ENCODE measurements around the gene IKZF5. TPM values are rescaled to one million over a fixed set of nuclear protein-coding genes. Genes with fewer than 3 reads are reported as not detected.

The IKZF5 gene
- total RNA-seq, 1 donor from 2014 or later = 9.6 TPM

GRCh38 chr10:123042708-123043408, 34.3 kb upstream of the IKZF5 start:
- H3K27ac ChIP-seq = no peak overlapping the region
- intact Hi-C loops (cut with DNase I) = no loop called here
- DNase-seq (ENCODE audit: extremely low spot score in 2 of 2) = no peak
- no peaks in the 10 kb centered on the region for H3K27me3 ChIP-seq
- H3K9me3 ChIP-seq = no peaks in the 10 kb centered on the region
- no peaks in the 10 kb centered on the region for H3K4me1 ChIP-seq
- no peak overlapping the region for H3K4me3 ChIP-seq
- H3K36me3 ChIP-seq = peaks cover 0 to 10% of the 10 kb centered on the region in 2 donors
- TF ChIP-seq POLR2AphosphoS5 (IDR thresholded peaks at IDR 0.05; ENCODE audit: insufficient read depth in 1 of 2, low read depth in 1 of 2) (no peak), POLR2A (IDR thresholded peaks at IDR 0.05) (no peak), CTCF (IDR thresholded peaks at IDR 0.05) (no peak)

- H3K36me3 ChIP-seq = peaks cover 0 to 22% of the 10 kb centered on the region in 2 donors
- intact Hi-C loops (cut with DNase I) = no loop called here
- no peaks in the 10 kb centered on the region for H3K4me1 ChIP-seq
- no peaks in the 10 kb centered on the region for H3K9me3 ChIP-seq
- no peak for TF ChIP-seq POLR2AphosphoS5 (IDR thresholded peaks at IDR 0.05; ENCODE audit: insufficient read depth in 1 of 2, low read depth in 1 of 2)
- TF ChIP-seq POLR2A (IDR thresholded peaks at IDR 0.05) = no peak
- H3K27ac ChIP-seq = no peak overlapping the region
- H3K4me3 ChIP-seq = no peak overlapping the region
- no peak for DNase-seq (ENCODE audit: extremely low spot score in 2 of 2)
- no peaks in the 10 kb centered on the region for H3K27me3 ChIP-seq
Observed at GRCh38 chr10:123039632-123039930, 31.0 kb upstream of the IKZF5 start.

GRCh38 chr10:123038782-123039631, 30.4 kb upstream of the IKZF5 start:
- Histone ChIP-seq H3K27ac (no peak overlapping the region), H3K4me1 (no peaks in the 10 kb centered on the region), H3K4me3 (no peak overlapping the region), H3K36me3 (peaks cover 0 to 26% of the 10 kb centered on the region in 2 donors), H3K27me3 (no peaks in the 10 kb centered on the region), H3K9me3 (no peaks in the 10 kb centered on the region)
- intact Hi-C loops (cut with DNase I) = no loop called here
- DNase-seq (ENCODE audit: extremely low spot score in 2 of 2) = no peak
- no peak for TF ChIP-seq POLR2A (IDR thresholded peaks at IDR 0.05)
- no peak for TF ChIP-seq POLR2AphosphoS5 (IDR thresholded peaks at IDR 0.05; ENCODE audit: insufficient read depth in 1 of 2, low read depth in 1 of 2)
- TF ChIP-seq CTCF (IDR thresholded peaks at IDR 0.05) = no peak

- Histone ChIP-seq H3K9me3 (no peaks in the 10 kb centered on the region), H3K36me3 (peaks cover 0 to 26% of the 10 kb centered on the region in 2 donors), H3K4me3 (no peak overlapping the region), H3K4me1 (no peaks in the 10 kb centered on the region), H3K27me3 (no peaks in the 10 kb centered on the region), H3K27ac (no peak overlapping the region)
- TF ChIP-seq CTCF (IDR thresholded peaks at IDR 0.05) (no peak), POLR2A (IDR thresholded peaks at IDR 0.05) (no peak), POLR2AphosphoS5 (IDR thresholded peaks at IDR 0.05; ENCODE audit: insufficient read depth in 1 of 2, low read depth in 1 of 2) (no peak)
- intact Hi-C loops (cut with DNase I) = no loop called here
- no peak for DNase-seq (ENCODE audit: extremely low spot score in 2 of 2)
Observed at GRCh38 chr10:123035467-123036086, 27.0 kb upstream of the IKZF5 start.

- Histone ChIP-seq H3K4me3 (no peak overlapping the region), H3K27me3 (no peaks in the 10 kb centered on the region), H3K36me3 (peaks cover 0 to 26% of the 10 kb centered on the region in 2 donors), H3K27ac (no peak overlapping the region), H3K4me1 (no peaks in the 10 kb centered on the region), H3K9me3 (no peaks in the 10 kb centered on the region)
- no peak for DNase-seq (ENCODE audit: extremely low spot score in 2 of 2)
- TF ChIP-seq POLR2A (IDR thresholded peaks at IDR 0.05) = no peak
- intact Hi-C loops (cut with DNase I) = no loop called here
Observed at GRCh38 chr10:123034332-123034731, 25.7 kb upstream of the IKZF5 start.
